Keratinocyte (primary cell): ENCODE measurements around the gene RAF1. TPM values are rescaled to one million over a fixed set of nuclear protein-coding genes. Genes with fewer than 3 reads are reported as not detected.
A peak's percentile ranks its signal among the peaks of the same experiment; 100 is the strongest.

Source experiments
- DNase-seq: peaks from one replicate; pipeline ENCODE4 v3.0.0-alpha.2; 2011; ENCODE audit warnings: low read depth, missing footprints, low spot score
- FAIRE-seq: peaks from 2 replicates; lab custom pipeline; 2011; peaks lifted over from hg19 to GRCh38; lab: Jason Lieb, UNC
- H2AFZ ChIP-seq: 2 replicates; pipeline ENCODE4 v1.6.0; 2012; ENCODE audit warnings: low read length, control low read depth, inconsistent platforms; ENCODE audit not compliant: control insufficient read depth
- H3K27ac ChIP-seq: 2 replicates; pipeline ENCODE4 v1.5.1; 2011; ENCODE audit warnings: low read length; ENCODE audit not compliant: control insufficient read depth, insufficient read depth
- H3K27me3 ChIP-seq: 3 replicates; pipeline ENCODE4 v1.6.0; 2011; ENCODE audit warnings: low read length; ENCODE audit not compliant: control insufficient read depth, insufficient read depth; ENCODE audit errors: extremely low read depth
- H3K36me3 ChIP-seq, 2 experiments: 2 replicates in 1 of 2; 3 replicates in 1 of 2; pipeline ENCODE4 v1.5.1; 2011; ENCODE audit warnings: low read length in 2 of 2, mild to moderate bottlenecking in 1 of 2; ENCODE audit not compliant: control insufficient read depth in 2 of 2, insufficient read depth in 2 of 2; ENCODE audit errors: extremely low read depth in 1 of 2
- H3K4me1 ChIP-seq: 3 replicates; pipeline ENCODE4 v1.5.1; 2011; ENCODE audit warnings: low read length; ENCODE audit not compliant: control insufficient read depth, insufficient read depth; ENCODE audit errors: extremely low read depth
- H3K4me2 ChIP-seq: 3 replicates; pipeline ENCODE4 v1.6.0; 2011; ENCODE audit warnings: low read depth, low read length; ENCODE audit not compliant: control insufficient read depth, insufficient read depth; ENCODE audit errors: extremely low read depth
- H3K4me3 ChIP-seq, 3 experiments: fragments of 200-600 bp in 1 of 3; sonication (generic) in 1 of 3; 2 replicates in 2 of 3; 3 replicates in 1 of 3; pipeline ENCODE4 v1.5.1; 2011 to 2016; ENCODE audit warnings: low read length in 3 of 3, mild to moderate bottlenecking in 3 of 3, control low read depth in 2 of 3, inconsistent platforms in 1 of 3, low read depth in 1 of 3, mixed read lengths in 1 of 3, mixed run types in 1 of 3, moderate library complexity in 1 of 3; ENCODE audit not compliant: control insufficient read depth in 2 of 3, insufficient read depth in 2 of 3; ENCODE audit errors: extremely low read depth in 1 of 3
- H3K79me2 ChIP-seq: 2 replicates; pipeline ENCODE4 v1.6.0; 2012; ENCODE audit warnings: low read length; ENCODE audit not compliant: control insufficient read depth, insufficient read depth
- H3K9ac ChIP-seq: 3 replicates; pipeline ENCODE4 v1.6.0; 2011; ENCODE audit warnings: low read length; ENCODE audit not compliant: control insufficient read depth, insufficient read depth; ENCODE audit errors: extremely low read depth
- H3K9me1 ChIP-seq: 3 replicates; pipeline ENCODE4 v1.6.0; 2011; ENCODE audit warnings: low read length; ENCODE audit not compliant: control insufficient read depth, insufficient read depth; ENCODE audit errors: extremely low read depth
- H3K9me3 ChIP-seq: 2 replicates; pipeline ENCODE4 v1.5.1; 2012; ENCODE audit warnings: low read depth, low read length; ENCODE audit not compliant: control insufficient read depth
- H4K20me1 ChIP-seq: 3 replicates; pipeline ENCODE4 v1.6.0; 2011; ENCODE audit warnings: low read length; ENCODE audit not compliant: control insufficient read depth, insufficient read depth; ENCODE audit errors: extremely low read depth
- EZH2 ChIP-seq: IDR thresholded peaks from one replicate; pipeline ENCODE4 v1.6.1; 2012; ENCODE audit warnings: inconsistent platforms, mild to moderate bottlenecking, low read length, moderate library complexity
- dilution Hi-C: fragments of 300-500 bp; cut with MboI; formaldehyde crosslinking; loops from one replicate; pipeline ENCODE4 v1.7.0; 2020; ENCODE audit warnings: low sequenced_read_pairs; ENCODE audit not compliant: extremely low pct_ligation_motif_present
- polyA plus RNA-seq, 5 experiments: library from polyadenylated mRNA; depleted of rRNA in 3 of 5; stranded (reverse) in 3 of 5; stranded (forward) in 1 of 5; unstranded in 1 of 5; fragments of >200 nt; gene quantifications; 1 replicate in 1 of 5; 2 replicates in 3 of 5; 3 replicates in 1 of 5; pipeline versions ENCODE4 v1.2.1 to v1.2.3, GENCODE V29; 2011 to 2012; ENCODE audit warnings: missing spikeins in 2 of 5, low read depth in 1 of 5, low replicate concordance in 1 of 5
- TF ChIP-seq, protein P1 (sequence below), 3 experiments: IDR thresholded peaks in 1 of 3; conservative IDR thresholded peaks in 1 of 3; optimal IDR thresholded peaks in 1 of 3; 2 replicates in 2 of 3; 3 replicates in 1 of 3; pipeline versions ENCODE3 to v1.5.1; 2011; ENCODE audit warnings: low read length in 3 of 3, mild to moderate bottlenecking in 3 of 3, moderate library complexity in 2 of 3, control low read depth in 1 of 3, inconsistent platforms in 1 of 3; ENCODE audit not compliant: insufficient read depth in 2 of 3; ENCODE audit errors: extremely low read depth in 1 of 3

RAF1 gene
- polyA plus RNA-seq, 1 donor (not counting 4 experiments of a cell fraction or from before 2014, with no cell fraction given): 80.1 TPM

DNA sequence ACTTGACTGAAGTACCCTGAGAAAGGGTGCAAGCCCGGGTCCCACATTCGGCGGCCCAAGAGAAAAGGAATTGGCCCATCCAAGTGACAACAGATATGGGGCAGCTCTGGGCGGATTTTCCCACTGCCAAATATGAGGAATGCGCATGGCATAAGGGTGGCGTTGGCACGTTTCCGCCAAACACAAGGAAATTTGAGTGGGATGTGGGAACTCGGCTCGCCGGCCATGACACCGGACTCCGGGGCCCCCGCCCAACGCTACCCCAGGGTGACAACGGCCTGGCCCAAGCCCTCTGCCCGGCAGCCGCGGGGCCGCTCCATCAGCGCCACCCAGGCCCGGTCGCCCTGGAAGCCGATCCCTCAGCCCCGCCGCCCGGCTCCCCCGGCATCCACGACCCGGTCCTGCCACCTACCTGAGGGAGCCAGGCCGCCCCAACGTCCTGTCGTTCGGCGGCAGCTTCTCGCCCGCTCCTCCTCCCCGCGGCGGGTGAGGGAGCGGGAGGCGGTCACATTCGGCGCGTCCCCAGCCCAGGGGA is 449 bp downstream of the RAF1 start:
- dilution Hi-C loops: no loop called here
- FAIRE-seq: no peak

DNA sequence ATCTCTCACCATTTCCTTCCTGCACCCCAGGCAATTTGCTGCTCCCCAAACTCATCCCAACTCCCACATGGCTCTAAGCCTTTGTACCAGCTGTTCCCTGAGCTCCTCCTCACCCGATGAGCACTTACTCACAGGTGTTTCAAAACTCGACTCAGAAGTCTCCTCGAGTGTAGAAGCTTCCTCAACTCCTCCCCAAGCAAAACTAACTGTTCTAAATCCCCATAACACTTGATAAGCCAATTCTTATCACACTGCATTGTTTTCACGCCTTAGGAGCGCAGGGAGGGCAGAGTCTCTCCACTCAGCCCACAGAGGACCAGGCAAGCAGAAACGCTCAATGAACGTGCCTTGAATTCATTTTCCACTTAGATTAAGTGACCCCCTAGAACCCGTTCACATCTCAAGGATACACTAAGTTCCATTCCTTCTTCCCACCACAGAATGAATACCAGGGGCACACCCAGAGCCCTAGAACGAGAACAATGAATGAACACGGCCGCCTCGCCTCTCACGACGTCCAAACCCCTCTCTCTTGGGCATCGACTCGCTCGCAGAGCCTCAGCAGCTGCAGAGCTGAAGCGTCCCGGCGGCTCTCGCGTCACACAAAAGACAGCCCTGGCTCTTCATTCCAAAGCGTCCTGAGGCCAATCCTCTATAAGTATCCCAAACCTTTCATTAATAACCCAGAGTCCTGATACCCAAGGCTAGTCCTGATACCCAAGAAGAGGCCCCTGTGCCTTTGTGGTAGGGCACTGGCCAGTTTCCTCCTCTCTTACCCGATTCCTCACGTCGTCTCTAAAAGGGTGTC is 1.1 kb downstream of the RAF1 start:
- peak overlapping the region; percentile 98 for H3K9ac ChIP-seq
- H2AFZ ChIP-seq: peak overlapping the region; percentile 86
- dilution Hi-C loops: no loop called here
- peaks cover 24% of the 10 kb centered on the region for H3K4me1 ChIP-seq
- H3K36me3 ChIP-seq: no peaks in the 10 kb centered on the region
- H4K20me1 ChIP-seq: peaks cover 5% of the 10 kb centered on the region
- H3K79me2 ChIP-seq: peaks cover 60% of the 10 kb centered on the region
- no peak for DNase-seq
- H3K9me1 ChIP-seq: no peaks in the 10 kb centered on the region
- H3K9me3 ChIP-seq: no peaks in the 10 kb centered on the region
- H3K27me3 ChIP-seq: no peaks in the 10 kb centered on the region
- peak overlapping the region; percentile 97 for H3K27ac ChIP-seq
- H3K4me2 ChIP-seq: peak overlapping the region; percentile 99
- TF ChIP-seq, protein P1, sequence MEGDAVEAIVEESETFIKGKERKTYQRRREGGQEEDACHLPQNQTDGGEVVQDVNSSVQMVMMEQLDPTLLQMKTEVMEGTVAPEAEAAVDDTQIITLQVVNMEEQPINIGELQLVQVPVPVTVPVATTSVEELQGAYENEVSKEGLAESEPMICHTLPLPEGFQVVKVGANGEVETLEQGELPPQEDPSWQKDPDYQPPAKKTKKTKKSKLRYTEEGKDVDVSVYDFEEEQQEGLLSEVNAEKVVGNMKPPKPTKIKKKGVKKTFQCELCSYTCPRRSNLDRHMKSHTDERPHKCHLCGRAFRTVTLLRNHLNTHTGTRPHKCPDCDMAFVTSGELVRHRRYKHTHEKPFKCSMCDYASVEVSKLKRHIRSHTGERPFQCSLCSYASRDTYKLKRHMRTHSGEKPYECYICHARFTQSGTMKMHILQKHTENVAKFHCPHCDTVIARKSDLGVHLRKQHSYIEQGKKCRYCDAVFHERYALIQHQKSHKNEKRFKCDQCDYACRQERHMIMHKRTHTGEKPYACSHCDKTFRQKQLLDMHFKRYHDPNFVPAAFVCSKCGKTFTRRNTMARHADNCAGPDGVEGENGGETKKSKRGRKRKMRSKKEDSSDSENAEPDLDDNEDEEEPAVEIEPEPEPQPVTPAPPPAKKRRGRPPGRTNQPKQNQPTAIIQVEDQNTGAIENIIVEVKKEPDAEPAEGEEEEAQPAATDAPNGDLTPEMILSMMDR (optimal IDR thresholded peaks at IDR 0.05 in 1 of 3, IDR thresholded peaks at IDR 0.05 in 1 of 3, conservative IDR thresholded peaks at IDR 0.05 in 1 of 3; ENCODE audit: extremely low read depth in 1 of 3, insufficient read depth in 2 of 3, low read length in 3 of 3): no peak
- TF ChIP-seq EZH2: no peak
- H3K4me3 ChIP-seq: peak overlapping the region; percentile 94 to 99 (median 96)
- no peak for FAIRE-seq

More for the DNA sequence above, 449 bp downstream of the RAF1 start:
- H3K36me3 ChIP-seq: no peaks in the 10 kb centered on the region
- no peaks in the 10 kb centered on the region for H3K9me1 ChIP-seq
- no peaks in the 10 kb centered on the region for H3K9me3 ChIP-seq
- H2AFZ ChIP-seq: peak overlapping the region; percentile 86
- H3K27ac ChIP-seq: peak overlapping the region; percentile 97
- H3K4me1 ChIP-seq: peaks cover 21% of the 10 kb centered on the region
- H3K4me2 ChIP-seq: peak overlapping the region; percentile 99
- H3K79me2 ChIP-seq: peaks cover 53% of the 10 kb centered on the region
- peaks cover 4% of the 10 kb centered on the region for H4K20me1 ChIP-seq
- H3K27me3 ChIP-seq: no peaks in the 10 kb centered on the region
- TF ChIP-seq, protein P1 (optimal IDR thresholded peaks at IDR 0.05 in 1 of 3, IDR thresholded peaks at IDR 0.05 in 1 of 3, conservative IDR thresholded peaks at IDR 0.05 in 1 of 3; ENCODE audit: extremely low read depth in 1 of 3, insufficient read depth in 2 of 3, low read length in 3 of 3): no peak
- TF ChIP-seq EZH2: no peak
- DNase-seq: no peak
- peak overlapping the region; percentile 94 to 99 (median 96) for H3K4me3 ChIP-seq
- H3K9ac ChIP-seq: peak overlapping the region; percentile 98
